Stimulated activated naive CD4-positive, alpha-beta T cell treated with Interleukin-2 at 50 U/mL for 16 hours (primary cell): ENCODE results near the gene PRKG1.
"Not testable (repeated sequence)": the region's sequence is repeated elsewhere in the genome, so short reads cannot be mapped to it uniquely, and the experiment has no call there.

Experiments used
- DNase-seq: peaks from one replicate; lab custom pipeline; 2025; lab: John Stamatoyannopoulos, UW

Gene PRKG1

GRCh38 chr10:51700228-51700817 is 626.0 kb downstream of the PRKG1 start:
- no peak for DNase-seq

- DNase-seq: no peak
These were observed 631.5 kb downstream of the PRKG1 start for GRCh38 chr10:51705774-51706173.

- DNase-seq: no peak
These were observed 631.9 kb downstream of the PRKG1 start for GRCh38 chr10:51706225-51706624.

- DNase-seq: no peak
These were observed 633.1 kb downstream of the PRKG1 start for GRCh38 chr10:51707392-51707791.

DNA sequence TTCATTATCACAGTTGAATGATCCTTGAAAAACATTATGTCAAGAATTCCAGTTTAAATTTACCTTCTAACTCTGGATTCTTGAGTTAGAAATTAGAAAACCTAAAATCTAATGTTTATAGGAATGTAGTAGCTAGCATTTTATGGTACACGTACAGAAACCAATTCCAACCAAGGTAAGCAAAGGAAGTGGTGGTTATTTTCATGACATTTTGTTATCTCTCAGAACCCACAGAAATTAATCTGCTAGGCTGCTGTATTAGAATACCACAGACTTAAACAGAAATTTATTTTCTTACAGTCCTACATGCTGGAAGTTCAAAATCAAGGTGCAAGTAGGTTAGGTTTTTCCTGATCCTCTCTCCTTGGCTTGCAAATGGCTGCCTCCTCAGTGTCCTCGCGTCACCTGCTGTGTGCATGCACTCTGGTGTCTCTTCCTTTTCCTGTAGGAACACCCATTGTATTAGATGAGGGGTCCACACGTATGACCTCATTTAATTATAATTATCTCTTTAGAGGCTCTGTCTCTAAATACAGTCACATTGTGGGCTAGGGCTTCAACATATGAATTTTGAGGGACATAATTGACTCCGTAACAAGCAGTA is 633.6 kb downstream of the PRKG1 start:
- no peak for DNase-seq

GRCh38 chr10:51708609-51709008 is 634.3 kb downstream of the PRKG1 start:
- no peak for DNase-seq

DNA sequence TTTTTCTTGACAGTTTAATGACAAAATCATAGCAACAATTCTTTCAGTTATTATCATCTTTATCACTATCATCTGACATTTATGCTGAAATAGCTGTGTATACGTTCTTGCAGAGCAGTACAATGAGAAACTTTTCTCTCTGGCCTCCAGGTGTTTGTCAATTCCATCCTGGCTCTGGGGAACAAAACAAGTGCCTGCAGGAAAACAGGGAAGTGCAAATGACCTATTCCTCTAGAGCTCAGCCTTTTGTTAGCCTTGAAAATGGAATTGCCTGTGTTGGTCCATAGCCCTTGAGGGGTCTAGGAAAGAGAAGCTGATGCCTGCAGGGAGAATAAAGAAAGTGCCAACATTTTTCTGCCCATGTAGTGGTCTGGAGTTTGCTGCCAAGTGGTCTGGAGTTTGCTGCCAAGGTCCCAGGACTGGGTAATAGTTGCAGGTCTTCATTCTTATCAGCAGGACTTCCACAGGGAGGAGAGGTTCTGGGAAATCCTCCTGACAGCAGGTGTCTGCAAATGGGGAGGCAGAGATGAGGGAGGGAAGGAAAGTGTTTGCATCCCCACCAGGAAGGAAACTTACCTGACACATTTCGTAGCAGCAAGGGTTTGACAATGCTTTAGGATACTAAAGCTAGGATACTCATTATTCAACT is 635.2 kb downstream of the PRKG1 start:
- DNase-seq: no peak

DNA sequence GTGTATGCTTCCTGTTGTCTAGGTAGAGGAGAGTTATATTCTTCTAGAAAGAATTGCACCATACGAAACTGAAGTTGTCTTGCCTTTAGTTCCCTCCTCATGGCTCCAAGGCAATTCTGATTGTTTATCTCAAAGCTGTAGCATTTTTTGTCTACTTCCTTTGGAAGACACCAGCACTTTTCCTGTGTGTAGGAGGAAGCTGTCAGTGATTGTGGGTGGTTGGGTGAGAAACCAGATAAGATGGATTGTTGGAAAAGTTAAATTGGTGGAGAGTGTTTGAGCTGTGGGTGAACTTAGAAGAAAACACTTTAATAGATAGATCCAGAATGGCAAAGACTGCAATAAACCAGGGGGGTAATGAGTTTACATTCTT is 637.2 kb downstream of the PRKG1 start:
- no peak for DNase-seq

GRCh38 chr10:51716981-51717380 is 642.7 kb downstream of the PRKG1 start:
- no peak for DNase-seq

GRCh38 chr10:51718804-51719291 is 644.6 kb downstream of the PRKG1 start:
- no peak for DNase-seq

DNA sequence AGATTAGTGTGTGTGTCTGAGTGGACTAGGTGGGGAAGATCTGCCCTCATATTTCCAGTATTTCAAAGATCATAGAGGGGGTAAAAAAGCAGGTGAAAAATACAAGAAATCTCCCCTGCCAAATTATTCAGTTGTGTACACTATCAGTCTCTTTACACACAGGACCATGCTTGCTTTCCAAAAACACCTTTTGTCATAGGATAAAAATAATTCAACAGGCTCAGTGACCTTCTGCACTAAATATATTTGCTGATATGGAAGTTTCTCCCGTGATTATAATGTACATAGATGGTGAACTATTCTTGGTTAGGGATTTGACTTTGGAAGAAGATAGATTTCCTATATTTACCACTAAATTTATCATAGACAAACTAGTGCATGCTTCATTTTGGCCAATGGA is 649.8 kb downstream of the PRKG1 start:
- DNase-seq: no peak

GRCh38 chr10:51729822-51730555 is 655.7 kb downstream of the PRKG1 start:
- DNase-seq: no peak

- no peak for DNase-seq
These were observed 658.8 kb downstream of the PRKG1 start for GRCh38 chr10:51733057-51733456.

- DNase-seq: no peak
These were observed 668.9 kb downstream of the PRKG1 start for GRCh38 chr10:51743146-51743545.

DNA sequence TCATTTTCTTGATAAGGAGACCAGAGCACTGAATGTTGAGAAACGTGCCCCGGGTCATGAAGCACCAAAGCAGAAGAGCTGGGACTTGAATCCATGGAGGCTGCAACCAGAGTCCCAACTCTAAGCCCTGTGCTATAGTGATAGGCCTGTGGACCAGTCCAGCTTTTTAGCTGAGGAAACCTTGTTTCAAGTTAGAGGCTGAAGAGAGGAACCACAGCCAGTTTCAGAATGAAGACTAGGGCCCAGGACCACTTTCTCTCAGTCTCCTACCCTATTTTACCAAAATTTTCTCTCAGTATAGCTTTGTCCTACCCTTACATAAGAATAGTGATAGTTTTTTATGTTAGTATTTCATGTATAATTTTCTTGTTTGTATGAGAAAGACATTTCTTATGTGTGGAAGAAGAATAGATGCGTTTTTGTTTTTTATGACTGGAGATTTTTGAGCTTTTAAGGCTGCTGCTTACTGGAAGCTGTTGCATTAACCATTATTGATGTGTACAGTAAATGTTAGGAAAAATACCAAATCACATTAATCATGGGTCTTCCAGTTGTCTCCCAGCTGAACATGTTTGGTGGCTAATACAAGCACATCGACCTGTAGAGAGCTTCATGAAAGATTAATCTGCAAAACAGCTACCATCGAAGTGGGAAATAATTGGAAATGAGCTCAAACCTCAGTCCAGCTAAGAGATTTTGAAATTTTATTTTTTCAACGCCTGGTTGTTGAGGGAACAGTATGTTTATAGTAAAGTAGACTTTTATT is 670.1 kb downstream of the PRKG1 start:
- DNase-seq: no peak

DNA sequence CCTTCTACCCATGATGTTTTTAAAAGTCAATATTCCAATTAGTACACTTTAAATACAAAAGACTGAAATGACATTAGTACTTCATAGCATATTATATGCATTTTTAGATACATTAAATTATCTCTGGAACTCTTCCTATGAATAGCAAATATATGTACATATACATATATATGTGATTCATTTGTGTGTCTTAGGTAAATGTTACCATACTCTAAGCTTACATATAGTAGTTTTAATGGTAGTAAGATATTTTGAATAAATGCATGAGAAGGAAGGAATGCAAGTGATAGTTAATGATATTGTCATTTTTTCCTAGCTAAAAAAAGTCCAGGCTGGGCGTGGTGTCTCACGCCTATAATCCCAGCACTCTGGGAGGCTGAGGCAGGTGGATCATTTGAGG is 671.1 kb downstream of the PRKG1 start:
- DNase-seq: no peak

DNA sequence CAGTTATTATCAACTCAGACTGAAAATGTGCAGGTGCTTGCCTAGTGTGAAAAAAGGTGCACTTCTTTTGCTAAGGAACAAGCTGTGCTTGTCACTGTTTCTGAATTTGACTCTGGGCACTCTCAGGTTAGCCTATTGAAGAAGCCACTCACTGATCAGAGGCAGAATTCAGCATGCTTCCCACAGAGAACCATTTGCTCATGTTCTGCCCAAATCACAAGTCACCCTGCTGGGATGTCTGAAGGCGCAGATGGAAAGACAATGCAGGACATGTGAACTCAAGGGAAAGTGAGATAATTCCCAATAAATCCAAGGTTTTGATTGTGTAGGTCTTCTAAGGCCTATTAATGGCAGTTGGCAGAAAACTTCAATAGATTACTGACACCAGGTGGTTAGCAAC is 672.9 kb downstream of the PRKG1 start:
- DNase-seq: no peak

DNA sequence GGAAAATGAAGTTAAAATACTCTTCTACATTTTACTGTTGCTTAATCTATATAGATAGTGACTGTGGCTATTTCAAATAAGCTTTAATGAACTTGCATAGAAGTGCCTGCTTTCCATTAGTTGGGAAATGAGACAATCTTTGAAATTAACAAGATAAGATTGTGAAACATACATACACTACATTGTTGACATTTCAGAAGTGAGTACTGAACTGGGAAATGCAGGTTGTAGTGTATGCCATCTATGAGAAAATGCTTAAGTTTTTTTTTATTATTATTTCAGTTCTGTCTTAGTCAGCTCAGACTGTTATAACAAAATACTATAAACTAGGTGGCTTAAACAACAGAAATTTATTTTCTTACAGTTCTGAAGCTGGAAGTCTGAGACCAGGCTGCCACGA is 674.7 kb downstream of the PRKG1 start:
- no peak for DNase-seq

DNA sequence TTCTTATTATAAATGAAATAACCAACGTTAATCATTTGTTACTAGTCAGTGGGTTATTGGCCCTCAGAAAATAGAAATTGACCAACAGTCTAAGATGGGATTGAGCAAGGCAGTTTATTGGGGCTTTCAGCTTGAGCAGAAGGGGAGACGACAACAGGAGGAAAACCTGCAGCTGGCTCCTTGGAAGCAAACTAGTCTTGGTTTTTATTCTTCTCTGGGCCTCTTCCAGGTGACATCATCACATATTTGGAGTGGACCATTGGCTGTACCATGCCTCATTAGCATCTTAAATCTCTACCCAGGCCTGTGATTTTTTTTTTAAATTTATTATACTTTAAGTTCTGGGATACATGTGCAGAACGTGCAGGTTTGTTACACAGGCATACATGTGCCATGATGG is 684.1 kb downstream of the PRKG1 start:
- no peak for DNase-seq

DNA sequence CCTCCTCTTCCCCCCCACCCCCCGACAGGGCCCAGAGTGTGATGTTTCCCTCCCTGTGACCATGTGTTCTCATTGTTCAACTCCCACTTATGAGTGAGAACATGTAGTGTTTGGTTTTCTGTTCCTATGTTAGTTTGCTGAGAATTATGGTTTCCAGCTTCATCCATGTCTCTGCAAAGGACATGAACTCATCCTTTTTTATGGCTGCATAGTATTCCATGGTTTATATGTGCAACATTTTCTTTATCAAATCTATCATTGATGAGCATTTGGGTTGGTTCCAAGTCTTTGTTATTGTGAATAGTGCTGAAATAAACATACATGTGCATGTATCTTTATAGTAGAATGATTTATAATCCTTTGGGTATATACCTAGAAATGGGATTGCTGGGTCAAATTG is 684.6 kb downstream of the PRKG1 start:
- not testable (repeated sequence) for DNase-seq

DNA sequence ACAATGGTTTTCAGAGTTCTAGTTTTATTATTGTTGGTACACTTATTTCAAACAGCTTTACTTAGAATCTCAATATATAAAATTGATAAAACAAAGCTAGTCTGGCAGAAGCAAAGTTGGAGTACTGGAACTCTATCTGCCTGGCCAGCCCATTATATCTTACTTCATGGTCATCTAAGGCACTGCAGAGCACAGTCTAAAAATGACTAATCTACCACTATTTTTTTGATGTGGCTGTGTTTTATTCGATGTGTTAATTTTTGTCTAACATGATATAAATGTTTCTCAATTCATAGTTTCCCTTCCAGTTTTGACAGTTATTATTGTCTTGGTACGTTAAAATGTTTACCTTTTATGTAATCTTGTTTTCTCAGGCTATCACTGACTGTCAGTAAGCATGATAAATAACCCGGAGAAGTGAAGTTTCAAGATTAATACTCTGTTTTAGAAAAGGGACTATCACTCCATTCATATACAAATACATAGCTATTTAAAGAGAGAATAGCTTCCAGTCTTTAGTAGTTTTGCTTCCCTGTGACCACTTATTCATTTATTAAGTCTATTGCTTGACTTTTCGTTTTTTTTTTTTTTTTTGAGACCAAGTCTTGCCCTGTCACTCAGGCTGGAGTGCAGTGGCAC is 685.7 kb downstream of the PRKG1 start:
- DNase-seq: no peak
